Renal cortex interstitium (tissue), 15 donors: ENCODE measurements around the gene C3orf33. TPM values are rescaled to one million over a fixed set of nuclear protein-coding genes. Genes with fewer than 3 reads are reported as not detected.
A peak's percentile ranks its signal among the peaks of the same experiment; 100 is the strongest.
"Not testable (repeated sequence)": the region's sequence is repeated elsewhere in the genome, so short reads cannot be mapped to it uniquely, and the experiment has no call there.

Experiments
- DNase-seq, 11 donors: peaks; one replicate each; pipeline ENCODE4 v3.0.0-alpha.2; 2013; ENCODE audit warnings: low read depth in 9 of 11, low spot score in 4 of 11; ENCODE audit errors: extremely low read depth in 1 of 11
- long read RNA-seq, 16 experiments: transcript quantifications; one replicate each; lab custom pipeline, GENCODE V29; 2026
- polyA plus RNA-seq, 3 donors: library from polyadenylated mRNA; unstranded; fragments of 120-200 nt; gene quantifications; one replicate each; pipeline ENCODE4 v1.2.1, GENCODE V29; 2013; ENCODE audit not compliant: insufficient read length in 3 of 3

Gene C3orf33, protein sequence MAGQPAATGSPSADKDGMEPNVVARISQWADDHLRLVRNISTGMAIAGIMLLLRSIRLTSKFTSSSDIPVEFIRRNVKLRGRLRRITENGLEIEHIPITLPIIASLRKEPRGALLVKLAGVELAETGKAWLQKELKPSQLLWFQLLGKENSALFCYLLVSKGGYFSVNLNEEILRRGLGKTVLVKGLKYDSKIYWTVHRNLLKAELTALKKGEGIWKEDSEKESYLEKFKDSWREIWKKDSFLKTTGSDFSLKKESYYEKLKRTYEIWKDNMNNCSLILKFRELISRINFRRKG
- polyA plus RNA-seq = 10 to 100 TPM in 2 of 3 donors, 1 to 10 TPM in 1; 8.6 to 13.1 (median 12.6) TPM
- long read RNA-seq, donor 1, partial matches to known transcripts = 0 of 3 reads
- long read RNA-seq, donor 1, other reads (novel, unspliced or antisense) = 0 of 3 reads
- long read RNA-seq, donor 2, transcript C3orf33-201 (5 exons, 1,884 nt) = major isoform, 5 of 5 reads
- long read RNA-seq, donor 2, partial matches to known transcripts = 0 of 5 reads
- long read RNA-seq, donor 2, other reads (novel, unspliced or antisense) = 0 of 5 reads
- long read RNA-seq, donor 3, transcript C3orf33-201 (5 exons, 1,884 nt) = major isoform, 9 of 10 reads
- long read RNA-seq, donor 3, partial matches to known transcripts = 0 of 10 reads
- long read RNA-seq, donor 3, other reads (novel, unspliced or antisense) = 0 of 10 reads
- long read RNA-seq, donor 4, partial matches to known transcripts = 0 of 4 reads
- long read RNA-seq, donor 4, other reads (novel, unspliced or antisense) = 0 of 4 reads
- long read RNA-seq, donor 5 = 0 reads
- long read RNA-seq, donor 6, partial matches to known transcripts = 0 of 4 reads
- long read RNA-seq, donor 6, other reads (novel, unspliced or antisense) = 0 of 4 reads
- long read RNA-seq, donor 7, transcript C3orf33-201 (5 exons, 1,884 nt) = major isoform, 8 of 8 reads
- long read RNA-seq, donor 7, partial matches to known transcripts = 0 of 8 reads
- long read RNA-seq, donor 7, other reads (novel, unspliced or antisense) = 0 of 8 reads
- long read RNA-seq, donor 8, transcript C3orf33-201 (5 exons, 1,884 nt) = major isoform, 7 of 7 reads
- long read RNA-seq, donor 8, partial matches to known transcripts = 0 of 7 reads
- long read RNA-seq, donor 8, other reads (novel, unspliced or antisense) = 0 of 7 reads
- long read RNA-seq, donor 9, partial matches to known transcripts = 6 of 10 reads
- long read RNA-seq, donor 9, other reads (novel, unspliced or antisense) = 0 of 10 reads
- long read RNA-seq, donor 10, partial matches to known transcripts = 0 of 3 reads
- long read RNA-seq, donor 10, other reads (novel, unspliced or antisense) = 0 of 3 reads
- long read RNA-seq, donor 11, partial matches to known transcripts = 0 of 1 reads
- long read RNA-seq, donor 11, other reads (novel, unspliced or antisense) = 0 of 1 reads
- long read RNA-seq, donor 12, partial matches to known transcripts = 0 of 4 reads
- long read RNA-seq, donor 12, other reads (novel, unspliced or antisense) = 0 of 4 reads
- long read RNA-seq, donor 13, transcript C3orf33-201 (5 exons, 1,884 nt) = major isoform, 5 of 27 reads
- long read RNA-seq, donor 13, partial matches to known transcripts = 22 of 27 reads
- long read RNA-seq, donor 13, other reads (novel, unspliced or antisense) = 0 of 27 reads
- long read RNA-seq, donor 14, transcript C3orf33-201 (5 exons, 1,884 nt) = major isoform, 8 of 8 reads
- long read RNA-seq, donor 14, partial matches to known transcripts = 0 of 8 reads
- long read RNA-seq, donor 14, other reads (novel, unspliced or antisense) = 0 of 8 reads
- long read RNA-seq, donor 15, partial matches to known transcripts = 0 of 1 reads
- long read RNA-seq, donor 15, other reads (novel, unspliced or antisense) = 0 of 1 reads
- long read RNA-seq, donor 16, transcript C3orf33-201 (5 exons, 1,884 nt) = major isoform, 15 of 27 reads
- long read RNA-seq, donor 16, partial matches to known transcripts = 12 of 27 reads
- long read RNA-seq, donor 16, other reads (novel, unspliced or antisense) = 0 of 27 reads

DNA sequence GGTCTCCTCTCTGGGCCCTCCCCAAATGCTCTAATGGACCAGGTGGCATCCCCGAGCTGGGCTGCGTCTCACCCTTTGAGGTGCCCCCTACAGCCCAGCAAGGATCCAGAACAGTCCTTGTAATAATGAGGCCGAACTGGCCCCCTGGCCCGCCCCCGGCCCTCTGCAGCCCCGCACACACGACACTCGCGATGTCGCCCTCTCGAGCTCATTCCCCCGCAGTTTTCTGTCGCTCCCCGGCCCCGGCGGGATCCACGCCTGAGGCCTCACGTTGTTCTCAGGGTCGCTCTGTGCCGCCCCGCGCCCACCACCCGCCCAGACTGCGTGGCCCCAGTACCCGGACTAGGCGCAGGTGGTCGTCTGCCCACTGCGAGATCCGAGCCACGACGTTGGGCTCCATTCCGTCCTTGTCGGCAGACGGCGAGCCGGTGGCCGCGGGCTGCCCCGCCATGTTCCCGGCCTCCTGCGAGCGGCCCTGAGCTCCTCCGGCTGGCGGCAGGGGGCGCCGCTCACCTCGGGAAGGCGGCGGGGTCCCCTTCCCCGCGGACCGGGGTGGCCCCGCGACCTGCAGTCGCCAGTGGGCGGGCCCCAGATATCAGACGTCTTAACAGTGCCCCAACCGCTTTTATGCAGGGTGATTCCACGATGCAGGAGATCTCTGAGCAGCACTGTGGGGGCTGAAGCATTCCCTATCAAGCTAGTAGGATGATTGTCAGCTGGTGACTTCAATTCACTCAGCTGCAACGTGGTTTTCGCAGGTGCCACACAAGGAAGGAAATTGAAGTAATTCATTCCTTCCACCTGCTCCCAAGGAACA is at the start of gene C3orf33:
C3orf33 (minus strand) TSS at position 477 of the 817 bp plus-strand sequence; CDS start at position 451, 26 bp downstream.
- DNase-seq = peak in 10 of 11 donors; percentile 30 to 72 (median 53)

DNA sequence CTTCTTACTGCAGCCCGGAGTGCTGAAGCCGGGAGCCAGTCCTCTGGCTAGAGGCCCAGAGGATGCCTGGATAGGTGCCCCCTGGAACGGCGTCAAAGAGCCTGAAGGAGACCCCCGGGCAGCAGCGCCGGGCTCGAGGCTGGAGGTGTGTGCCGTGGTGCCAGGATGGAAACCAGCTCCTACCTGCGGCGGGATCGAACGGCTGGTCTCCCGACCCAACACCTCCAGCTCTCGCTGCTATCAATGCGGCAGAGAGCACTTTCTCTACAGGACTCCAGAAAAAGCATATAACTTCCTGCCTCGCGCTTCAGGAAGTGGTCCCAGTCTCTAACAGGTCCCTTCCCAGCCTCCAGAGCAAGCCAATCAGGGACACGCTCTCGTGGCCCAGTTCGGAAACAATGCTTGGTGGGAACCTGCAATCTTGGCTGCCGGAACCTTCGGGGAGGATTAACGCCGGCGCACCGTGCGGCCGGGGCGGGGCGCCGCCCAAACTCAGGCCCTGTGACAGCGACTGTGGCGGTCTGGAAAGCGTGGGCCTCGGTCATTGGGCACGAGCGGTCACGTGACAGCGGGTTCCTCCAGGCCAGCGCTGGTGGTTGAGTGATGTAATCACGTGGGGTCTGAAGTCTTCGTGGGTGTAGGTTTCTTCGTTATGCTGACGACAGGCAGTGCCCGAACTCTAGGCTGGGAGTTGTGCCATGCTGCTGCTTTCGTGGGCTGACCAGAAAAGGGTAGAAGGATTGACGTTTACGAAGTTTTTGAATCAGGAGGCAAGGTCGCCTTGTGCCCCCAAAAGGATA is 48.3 kb upstream of the C3orf33 start, which contains the start of gene SLC33A1:
SLC33A1 (minus strand) TSS at position 287 of the 800 bp plus-strand sequence. CDS start 430 bp downstream, outside the sequence.
- DNase-seq = peak; percentile 98 to 99 (median 98)

DNA sequence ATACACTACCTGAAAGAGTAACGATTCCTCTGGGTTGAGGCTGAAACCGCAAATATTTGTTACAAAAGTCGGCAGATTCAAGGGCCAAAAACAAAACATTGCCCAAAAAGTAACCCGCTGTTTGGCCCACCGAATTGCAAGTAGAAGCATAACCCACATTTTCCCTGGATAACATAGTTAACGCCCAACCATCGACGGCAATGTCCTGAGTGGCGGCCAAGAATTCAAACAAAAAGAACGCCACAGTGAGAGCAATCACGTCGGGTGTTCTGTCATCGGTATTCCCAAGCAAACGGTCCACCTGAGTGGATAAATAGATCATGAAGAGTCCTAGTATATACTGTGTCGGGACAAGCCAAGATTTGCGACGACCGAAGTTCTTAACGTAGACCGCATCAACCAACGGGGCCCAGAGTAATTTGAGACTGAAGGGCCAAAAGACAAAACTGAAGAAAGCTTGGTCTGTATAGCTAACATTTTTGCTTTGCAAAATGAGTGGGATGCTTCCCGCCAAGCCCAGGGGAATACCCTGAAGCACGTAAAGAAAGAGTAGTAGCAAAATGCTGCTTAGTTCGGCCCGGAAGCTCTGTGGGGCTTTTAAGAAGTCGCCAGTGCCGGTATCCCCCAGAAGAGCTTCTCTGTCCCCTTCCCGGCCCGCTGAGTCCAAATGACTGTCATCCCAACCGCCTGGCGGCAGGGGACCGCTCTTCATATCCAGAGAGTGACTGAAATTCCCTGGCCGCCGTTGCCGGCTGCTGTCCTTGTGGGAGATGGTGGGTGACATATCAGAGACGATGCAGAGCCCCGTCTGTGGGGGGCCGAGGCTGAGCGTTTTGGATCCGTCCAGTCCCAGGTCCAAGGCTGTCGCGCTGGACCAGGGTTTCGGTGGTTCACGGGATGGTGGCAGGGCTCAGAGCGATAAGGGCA is 47.4 kb upstream of the C3orf33 start:
- peak in 3 of 11 donors; percentile 5 to 11 (median 6) for DNase-seq

DNA sequence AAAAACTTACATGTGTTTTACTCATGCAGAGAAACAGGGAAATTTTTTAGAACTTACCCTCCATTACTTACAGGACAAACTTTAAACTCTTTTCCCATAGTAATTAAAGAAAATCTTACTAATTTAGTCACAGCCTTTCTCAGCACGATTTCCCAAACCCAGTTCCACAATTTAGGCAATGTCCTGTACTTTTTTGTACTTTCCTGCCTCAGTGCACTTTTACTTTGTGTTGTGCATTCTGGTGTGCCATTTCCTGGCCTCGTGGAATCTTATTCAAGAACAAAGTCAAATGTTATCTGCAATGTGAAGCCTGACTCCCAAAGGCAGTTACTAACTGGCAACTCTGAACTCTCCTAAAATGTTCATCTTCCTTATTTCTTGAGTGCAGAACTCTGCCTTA is 46.3 kb upstream of the C3orf33 start:
- DNase-seq = no peak

DNA sequence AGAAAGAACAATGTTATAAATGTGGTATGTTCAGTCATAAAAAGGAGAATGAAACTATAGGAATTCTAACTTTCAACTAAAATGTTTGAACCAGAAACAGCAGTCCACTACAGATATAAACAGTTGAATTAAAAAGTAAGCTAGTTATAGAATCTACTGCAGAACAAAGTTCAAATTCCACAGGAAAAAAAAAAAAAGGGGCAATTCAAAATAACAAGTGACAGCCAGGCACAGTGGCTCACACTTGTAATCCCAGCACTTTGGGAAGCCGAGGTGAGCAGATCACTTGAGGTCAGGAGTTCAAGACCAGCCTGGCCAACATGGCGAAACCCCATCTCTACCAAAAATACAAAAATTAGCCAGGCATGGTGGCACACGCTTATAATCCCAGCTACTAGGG is 43.3 kb upstream of the C3orf33 start:
- not testable (repeated sequence) for DNase-seq

DNA sequence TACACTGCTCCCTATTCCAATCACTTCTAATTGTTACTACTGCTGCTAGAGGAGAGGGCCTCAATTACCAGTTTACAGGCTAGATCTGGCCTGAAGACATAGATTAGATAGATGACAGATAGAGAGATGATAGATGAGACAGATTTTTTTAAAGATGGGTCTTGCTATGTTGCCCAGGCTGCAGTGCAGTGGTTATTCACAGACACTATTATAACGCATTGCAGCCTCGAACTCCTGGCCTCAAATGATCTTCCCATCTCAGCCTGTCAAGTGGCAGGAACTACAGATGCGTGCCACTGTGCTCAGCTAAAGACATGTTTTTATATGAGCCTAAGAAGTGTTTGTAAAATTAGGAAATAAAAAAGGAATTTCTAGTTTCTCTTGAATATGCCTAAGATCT is 41.9 kb upstream of the C3orf33 start:
- DNase-seq = no peak

DNA sequence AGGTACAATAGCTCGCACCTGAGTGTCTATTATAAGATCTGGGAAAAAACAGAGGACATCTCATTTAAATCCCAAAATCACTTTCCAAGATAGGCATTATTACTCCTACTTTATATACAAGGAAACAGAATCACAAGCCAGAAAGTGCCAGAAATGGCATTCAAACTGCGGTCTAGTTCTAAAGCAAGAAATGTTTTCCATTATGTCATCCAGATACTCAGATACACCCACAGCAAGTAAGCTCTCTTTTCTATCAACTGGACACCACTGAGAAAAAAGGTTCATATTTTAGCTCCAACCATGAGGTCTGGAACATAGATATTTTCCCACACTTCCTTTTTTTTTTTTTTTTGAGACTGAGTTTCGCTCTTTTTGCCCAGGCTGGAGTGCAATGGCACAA is 40.0 kb upstream of the C3orf33 start:
- no peak for DNase-seq

DNA sequence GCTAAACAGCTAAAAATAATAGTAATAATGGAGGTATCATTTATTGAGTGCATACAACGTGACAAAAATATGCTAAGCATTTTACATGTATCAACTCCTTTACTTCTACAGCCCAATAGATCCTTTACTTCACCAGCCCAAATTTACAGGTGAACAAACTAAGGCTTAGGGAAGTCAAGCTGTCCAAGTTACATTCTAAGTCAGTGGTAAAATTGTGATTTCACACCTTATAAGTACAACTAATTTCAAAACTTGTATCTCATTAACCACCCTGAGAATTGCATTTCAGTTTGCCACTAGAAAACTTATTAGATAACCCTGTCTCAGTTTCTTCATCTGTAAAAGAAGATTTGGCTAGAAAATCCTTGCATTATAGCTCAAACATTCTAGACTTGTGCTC is 37.5 kb upstream of the C3orf33 start:
- DNase-seq = no peak

DNA sequence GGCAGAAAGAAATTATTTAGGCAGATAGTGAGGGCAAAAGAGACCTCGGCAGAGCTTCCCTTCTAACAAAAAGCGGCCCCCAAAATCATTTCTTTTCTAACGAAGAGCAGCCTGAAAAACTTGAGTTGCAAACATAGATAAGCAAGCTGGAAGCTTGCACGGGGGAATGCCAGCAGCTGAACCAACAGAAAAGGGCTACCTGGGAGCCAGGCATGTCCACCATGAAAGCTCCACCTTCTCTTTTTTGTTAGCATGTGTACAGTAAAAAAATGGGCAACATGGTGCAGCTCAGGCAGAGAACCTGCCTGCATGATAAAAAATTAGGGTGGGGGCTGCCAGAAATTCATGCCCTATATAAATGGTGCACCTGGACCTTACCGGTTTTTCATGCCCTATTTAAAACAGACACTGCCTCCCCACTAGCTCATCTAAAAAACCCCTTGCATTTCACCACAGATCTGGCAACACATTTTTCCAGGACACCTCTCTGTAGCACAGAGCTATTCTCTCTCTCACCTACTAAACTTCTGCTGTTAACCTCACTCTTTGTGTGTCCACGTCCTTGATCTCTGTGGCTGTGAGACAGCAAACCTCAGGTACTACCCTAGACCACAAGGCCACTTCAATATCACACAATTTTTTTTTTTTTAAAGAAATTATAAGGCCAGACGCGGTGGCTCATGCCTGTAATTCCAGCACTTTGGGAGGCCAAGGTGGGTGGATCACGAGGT is 29.4 kb upstream of the C3orf33 start:
- DNase-seq = no peak

DNA sequence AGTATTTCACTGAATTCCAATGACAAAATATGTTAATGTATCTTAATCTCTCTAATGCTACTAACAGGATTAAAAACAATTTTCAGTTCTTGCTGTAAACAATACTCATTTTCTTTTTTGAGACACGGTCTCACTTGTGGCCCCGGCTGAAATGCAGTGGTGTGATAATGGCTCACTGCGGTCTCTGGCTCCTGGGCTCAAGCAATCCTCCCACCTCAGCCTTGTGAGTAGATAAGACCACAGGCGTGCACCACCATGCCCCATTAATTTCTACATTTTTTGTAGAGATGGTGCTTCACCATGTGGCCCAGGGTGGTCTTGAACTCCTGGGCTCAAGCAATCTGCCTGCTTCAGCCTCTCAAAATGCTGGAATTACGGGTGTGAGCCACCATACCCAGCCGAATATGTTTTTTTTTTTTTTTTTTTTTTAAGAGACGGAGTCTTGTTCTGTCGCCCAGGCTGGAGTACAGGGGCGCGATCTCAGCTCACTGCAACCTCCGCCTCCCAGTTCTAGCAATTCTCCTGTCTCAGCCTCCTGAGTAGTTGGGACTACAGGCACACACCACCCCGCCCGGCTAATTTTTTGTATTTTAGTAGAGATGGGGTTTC is 22.5 kb upstream of the C3orf33 start:
- DNase-seq = not testable (repeated sequence)

DNA sequence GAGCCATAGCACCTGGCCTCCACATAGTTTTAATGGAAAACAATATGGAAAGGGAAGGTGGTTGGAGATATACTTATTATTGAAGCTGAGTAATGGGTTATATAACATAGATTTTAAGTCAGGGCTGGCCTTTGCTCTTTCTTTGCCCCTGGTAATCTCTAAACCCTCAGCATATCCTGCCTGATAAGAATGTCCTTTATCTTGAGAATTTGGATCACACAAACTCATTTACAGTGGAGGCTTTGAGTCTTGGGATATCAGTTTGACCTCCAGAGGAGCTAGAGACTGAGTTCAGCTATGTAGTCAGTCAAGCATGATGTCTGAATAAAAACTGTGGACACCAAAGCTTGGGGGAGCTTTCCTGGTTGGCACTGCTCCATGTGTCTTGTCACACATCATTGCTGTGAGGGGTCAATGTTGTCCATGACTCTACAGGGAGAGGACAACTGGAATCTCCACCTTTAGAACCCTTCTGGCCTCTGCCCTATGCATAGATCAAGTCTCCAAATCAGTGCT is 9.0 kb upstream of the C3orf33 start:
- DNase-seq = no peak

DNA sequence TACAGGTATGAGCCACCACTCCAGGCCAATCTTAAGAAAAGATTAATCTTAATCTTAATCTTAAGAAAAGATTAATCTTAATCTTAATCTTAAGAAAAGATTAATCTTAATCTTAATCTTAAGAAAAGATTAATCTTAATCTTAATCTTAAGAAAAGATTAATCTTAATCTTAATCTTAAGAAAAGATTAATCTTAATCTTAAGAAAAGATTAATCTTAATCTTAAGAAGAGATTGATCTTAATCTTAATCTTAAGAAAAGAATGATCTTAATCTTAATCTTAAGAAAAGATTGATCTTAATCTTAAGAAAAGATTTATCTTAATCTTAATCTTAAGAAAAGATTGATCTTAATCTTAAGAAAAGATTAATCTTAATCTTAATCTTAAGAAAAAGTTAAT is 7.1 kb upstream of the C3orf33 start:
- DNase-seq = not testable (repeated sequence)

DNA sequence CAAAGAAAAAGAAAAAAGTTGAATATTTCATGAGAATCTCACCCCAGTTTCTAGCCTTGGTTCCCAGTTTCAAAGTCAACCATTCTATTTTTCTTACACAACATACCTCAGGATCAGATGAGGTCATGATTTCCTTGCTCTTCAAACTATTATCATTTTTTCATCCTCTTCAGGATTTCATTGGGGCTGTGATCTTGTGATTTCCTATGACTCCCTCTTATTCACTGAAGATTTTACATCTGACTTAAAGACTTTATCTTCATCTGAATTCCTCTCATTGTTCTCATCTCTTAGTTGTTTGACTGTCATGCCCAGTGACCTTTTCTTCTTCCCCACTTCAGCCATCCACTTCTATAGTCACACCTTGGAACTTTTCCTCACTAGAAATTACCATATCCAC is 3.1 kb upstream of the C3orf33 start:
- no peak for DNase-seq

DNA sequence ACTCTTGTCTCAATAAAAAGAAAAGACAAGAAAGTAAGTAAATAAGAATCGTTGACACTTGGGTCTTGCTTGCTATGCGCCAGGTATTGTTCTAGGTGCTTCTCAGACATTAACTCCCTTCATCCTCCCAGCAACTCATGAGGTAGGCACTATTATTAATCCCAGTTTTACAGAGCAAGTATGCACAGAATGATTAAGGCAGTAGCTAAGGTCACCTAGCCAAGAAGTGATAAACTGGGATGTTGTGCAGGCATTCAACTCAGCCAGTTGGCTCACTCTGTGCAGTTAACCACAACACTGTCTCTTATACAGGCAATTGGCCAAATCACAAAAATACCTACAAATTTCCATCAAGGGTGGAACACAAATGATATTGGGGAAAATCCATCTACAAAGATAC is 1.7 kb upstream of the C3orf33 start:
- no peak for DNase-seq
